Epithelial cell of esophagus (primary cell): ENCODE data around the gene DTD2.

Experiments
- DNase-seq: peaks from one replicate; pipeline ENCODE4 v3.0.0; 2010; ENCODE audit warnings: low read depth
- H3K4me3 ChIP-seq: 2 replicates; pipeline ENCODE4 v1.5.1; 2011; ENCODE audit warnings: mild to moderate bottlenecking, low read length, control low read depth
- CTCF ChIP-seq: IDR thresholded peaks from 2 replicates; pipeline ENCODE4 v1.5.1; 2011; ENCODE audit warnings: low read depth, mild to moderate bottlenecking, low read length, control low read depth, inconsistent platforms; ENCODE audit not compliant: insufficient read depth; ENCODE audit errors: missing control alignments

The DTD2 gene

GRCh38 chr14:31418440-31418839 lies 38.9 kb downstream of the DTD2 start:
- H3K4me3 ChIP-seq, result no peak overlapping the region
- TF ChIP-seq CTCF, result no peak
- DNase-seq, result no peak

GRCh38 chr14:31414190-31414833 lies 43.0 kb downstream of the DTD2 start:
- peak; percentile 51 for DNase-seq
- H3K4me3 ChIP-seq, result no peak overlapping the region
- no peak for TF ChIP-seq CTCF

- no peak overlapping the region for H3K4me3 ChIP-seq
- no peak for TF ChIP-seq CTCF
- DNase-seq, result no peak
Measured at GRCh38 chr14:31411218-31411727, 46.0 kb downstream of the DTD2 start.

GRCh38 chr14:31410048-31410650 lies 47.2 kb downstream of the DTD2 start:
- TF ChIP-seq CTCF, result no peak
- no peak overlapping the region for H3K4me3 ChIP-seq
- no peak for DNase-seq

- DNase-seq, result no peak
- TF ChIP-seq CTCF, result no peak
- no peak overlapping the region for H3K4me3 ChIP-seq
Measured at GRCh38 chr14:31408421-31408820, 48.9 kb downstream of the DTD2 start.

GRCh38 chr14:31405599-31406232 lies 51.6 kb downstream of the DTD2 start:
- TF ChIP-seq CTCF, result no peak
- DNase-seq, result no peak
- no peak overlapping the region for H3K4me3 ChIP-seq
